PC-9 (cell line): ENCODE measurements around the gene IGLL1. TPM values are rescaled to one million over a fixed set of nuclear protein-coding genes. Genes with fewer than 3 reads are reported as not detected.

Experiments used
- BruUV-seq: library from RNA; stranded (reverse); fragments of 400-500 nt; replicated peaks from 2 replicates; lab custom pipeline; 2021; lab: Mats Ljungman, UMichigan
- CTCF ChIA-PET: fragments of 300-600 bp; sonication (Branson Sonifier 250); formaldehyde crosslinking; loops from one replicate; lab custom pipeline; 2022; ENCODE audit warnings: antibody characterized with exemption; lab: Charles Lee
- POLR2A ChIA-PET: fragments of 300-600 bp; sonication (Branson Sonifier 250); formaldehyde crosslinking; loops from one replicate; lab custom pipeline; 2022; ENCODE audit warnings: antibody characterized with exemption; ENCODE audit not compliant: unreplicated experiment; lab: Charles Lee
- DNase-seq, 2 experiments: peaks; one replicate each; pipeline versions ENCODE4 v3.0.0 to v3.0.0-alpha.2; 2015 to 2022; ENCODE audit warnings: mixed read lengths in 1 of 2
- H2AFZ ChIP-seq: fragments of 200-600 bp; sonication (generic); 2 replicates; pipeline ENCODE4 v1.8.1; 2017; ENCODE audit warnings: antibody characterized with exemption
- H3F3A ChIP-seq: fragments of 200-600 bp; sonication (generic); 2 replicates; pipeline ENCODE4 v1.8.1; 2017; ENCODE audit warnings: antibody characterized with exemption, mild to moderate bottlenecking, low read depth; ENCODE audit not compliant: insufficient read depth
- H3K27ac ChIP-seq: fragments of 200-600 bp; sonication (generic); 2 replicates; pipeline ENCODE4 v1.6.1; 2016; ENCODE audit warnings: mixed run types
- H3K27me3 ChIP-seq: fragments of 200-600 bp; sonication (generic); 2 replicates; pipeline ENCODE4 v1.6.1; 2016; ENCODE audit warnings: low read depth, mixed run types; ENCODE audit not compliant: insufficient read depth
- H3K36me3 ChIP-seq: fragments of 200-600 bp; sonication (generic); 2 replicates; pipeline ENCODE4 v1.6.1; 2016; ENCODE audit warnings: low read depth, mixed run types
- H3K4me1 ChIP-seq: fragments of 200-600 bp; sonication (generic); replicated peaks from 2 replicates; pipeline ENCODE4 v1.6.1; 2016; ENCODE audit warnings: mixed run types; ENCODE audit not compliant: insufficient read depth
- H3K4me2 ChIP-seq: fragments of 200-600 bp; sonication (generic); 2 replicates; pipeline ENCODE4 v1.6.1; 2017; ENCODE audit warnings: mixed run types
- H3K4me3 ChIP-seq: fragments of 200-600 bp; sonication (generic); 2 replicates; pipeline ENCODE4 v1.6.1; 2016; ENCODE audit warnings: mixed run types
- H3K79me2 ChIP-seq: fragments of 200-600 bp; sonication (generic); 2 replicates; pipeline ENCODE4 v1.6.1; 2017; ENCODE audit warnings: low read depth, mixed run types
- H3K9me2 ChIP-seq: fragments of 200-600 bp; sonication (generic); 2 replicates; pipeline ENCODE4 v1.8.1; 2017; ENCODE audit warnings: mild to moderate bottlenecking; ENCODE audit not compliant: insufficient read depth
- H3K9me3 ChIP-seq: fragments of 200-600 bp; sonication (generic); 2 replicates; pipeline ENCODE4 v1.8.1; 2016; ENCODE audit warnings: low read depth; ENCODE audit not compliant: insufficient read depth
- H4K20me1 ChIP-seq: fragments of 200-600 bp; sonication (generic); 2 replicates; pipeline ENCODE4 v1.8.1; 2017; ENCODE audit not compliant: insufficient read depth
- CTCF ChIP-seq: fragments of 200-600 bp; sonication (generic); conservative IDR thresholded peaks from 2 replicates; pipeline ENCODE4 v1.6.1; 2017; ENCODE audit warnings: mixed run types, antibody characterized with exemption, mild to moderate bottlenecking, moderate library complexity
- EZH2 ChIP-seq: fragments of 200-600 bp; sonication (generic); IDR thresholded peaks from 2 replicates; pipeline ENCODE4 v1.8.0; 2017; ENCODE audit warnings: antibody characterized with exemption, low read depth
- intact Hi-C: fragments of 100-400 bp; cut with micrococcal nuclease; formaldehyde crosslinking; loops from one replicate; pipeline ENCODE4 v1.10.0; 2022; ENCODE audit not compliant: unreplicated experiment
- total RNA-seq: library from RNA; stranded (reverse); gene quantifications from 2 replicates; pipeline ENCODE4 v1.2.3, GENCODE V29; 2021

The IGLL1 gene
- total RNA-seq, 1 experiment from 2014 or later = not detected

GRCh38 chr22:23551385-23551784 lies 28.7 kb downstream of the IGLL1 start:
- no peak overlapping the region for H3K4me2 ChIP-seq
- H4K20me1 ChIP-seq = no peaks in the 10 kb centered on the region
- H3K4me1 ChIP-seq = no peaks in the 10 kb centered on the region
- no peak overlapping the region for H3K27ac ChIP-seq
- no peaks in the 10 kb centered on the region for H3K9me2 ChIP-seq
- H2AFZ ChIP-seq = no peak overlapping the region
- no TSS peak for BruUV-seq
- CTCF ChIA-PET = no interaction called here
- intact Hi-C loops = no loop called here
- H3K9me3 ChIP-seq = peaks cover 4% of the 10 kb centered on the region; the same call in 1 of the 2 replicates
- DNase-seq = no peak
- peaks cover 54% of the 10 kb centered on the region for H3K27me3 ChIP-seq
- no peak overlapping the region for H3K4me3 ChIP-seq
- no peak for TF ChIP-seq EZH2
- TF ChIP-seq CTCF = no peak
- H3K36me3 ChIP-seq = no peaks in the 10 kb centered on the region
- H3K79me2 ChIP-seq = no peaks in the 10 kb centered on the region
- POLR2A ChIA-PET = no interaction called here
- no peaks in the 10 kb centered on the region for H3F3A ChIP-seq

GRCh38 chr22:23550049-23550650 lies 29.9 kb downstream of the IGLL1 start:
- no peak overlapping the region for H3K27ac ChIP-seq
- H3K4me1 ChIP-seq = no peaks in the 10 kb centered on the region
- H3K9me3 ChIP-seq = peaks cover 4% of the 10 kb centered on the region; the same call in 1 of the 2 replicates
- no peaks in the 10 kb centered on the region for H3K9me2 ChIP-seq
- no peak overlapping the region for H3K4me2 ChIP-seq
- no peak overlapping the region for H2AFZ ChIP-seq
- ChIA-PET CTCF (no interaction called here), POLR2A (no interaction called here)
- no TSS peak for BruUV-seq
- H3K79me2 ChIP-seq = no peaks in the 10 kb centered on the region
- no peak overlapping the region for H3K4me3 ChIP-seq
- DNase-seq = no peak
- no peaks in the 10 kb centered on the region for H3F3A ChIP-seq
- peaks cover 59% of the 10 kb centered on the region for H3K27me3 ChIP-seq
- TF ChIP-seq CTCF = no peak
- intact Hi-C loops = no loop called here
- no peaks in the 10 kb centered on the region for H4K20me1 ChIP-seq
- no peaks in the 10 kb centered on the region for H3K36me3 ChIP-seq

- ChIA-PET CTCF (no interaction called here), POLR2A (no interaction called here)
- Histone ChIP-seq H3K4me2 (no peak overlapping the region), H3K9me3 (peaks cover 4% of the 10 kb centered on the region; the same call in 1 of the 2 replicates), H3K4me3 (no peak overlapping the region), H3K4me1 (no peaks in the 10 kb centered on the region), H3K79me2 (no peaks in the 10 kb centered on the region), H2AFZ (no peak overlapping the region), H3K36me3 (no peaks in the 10 kb centered on the region), H3K27me3 (peaks cover 58% of the 10 kb centered on the region), H4K20me1 (no peaks in the 10 kb centered on the region), H3F3A (no peaks in the 10 kb centered on the region), H3K9me2 (no peaks in the 10 kb centered on the region), H3K27ac (no peak overlapping the region)
- BruUV-seq = no TSS peak
- TF ChIP-seq CTCF = no peak
- TF ChIP-seq EZH2 = no peak
- no peak for DNase-seq
- intact Hi-C loops = no loop called here
Observed at GRCh38 chr22:23549198-23549595, 30.9 kb downstream of the IGLL1 start.
